Glutamatergic neuron (in vitro differentiated cells): ENCODE results near the gene HDAC11. TPM values are rescaled to one million over a fixed set of nuclear protein-coding genes. Genes with fewer than 3 reads are reported as not detected.

Source experiments
- DNase-seq: peaks from one replicate; pipeline ENCODE4 v3.0.0; 2022
- H3K27ac Mint-ChIP-seq: one replicate; pipeline ENCODE4 v1.8.0; 2020; ENCODE audit warnings: mild to moderate bottlenecking, mixed read lengths, inconsistent platforms; ENCODE audit not compliant: unreplicated experiment
- H3K27me3 Mint-ChIP-seq: one replicate; pipeline ENCODE4 v1.8.0; 2020; ENCODE audit warnings: mild to moderate bottlenecking, moderate library complexity, mixed read lengths, inconsistent platforms; ENCODE audit not compliant: unreplicated experiment
- H3K36me3 Mint-ChIP-seq: one replicate; pipeline ENCODE4 v1.8.0; 2020; ENCODE audit warnings: mild to moderate bottlenecking, mixed read lengths, inconsistent platforms; ENCODE audit not compliant: unreplicated experiment
- H3K4me1 Mint-ChIP-seq: one replicate; pipeline ENCODE4 v1.8.0; 2020; ENCODE audit warnings: mild to moderate bottlenecking, low read depth, mixed read lengths, inconsistent platforms; ENCODE audit not compliant: unreplicated experiment
- H3K4me3 Mint-ChIP-seq: one replicate; pipeline ENCODE4 v1.8.0; 2020; ENCODE audit warnings: mild to moderate bottlenecking, mixed read lengths, inconsistent platforms; ENCODE audit not compliant: unreplicated experiment
- H3K9me3 Mint-ChIP-seq: one replicate; pipeline ENCODE4 v1.8.0; 2020; ENCODE audit warnings: mild to moderate bottlenecking, moderate library complexity, mixed read lengths, inconsistent platforms; ENCODE audit not compliant: unreplicated experiment
- total RNA-seq: library from RNA; stranded (reverse); fragmentation: NEBNext Ultra II Directional; extraction: Animal tissue kit (Norgen Biotek cat#: 25700); gene quantifications from one replicate; pipeline ENCODE4 v1.2.1, GENCODE V29; 2021; ENCODE audit not compliant: unreplicated experiment
- TF ChIP-seq, protein P1 (sequence below): fragments of 200-600 bp; sonication (generic); IDR thresholded peaks from one replicate; pipeline ENCODE4 v1.5.0; 2021; ENCODE audit not compliant: partially characterized antibody, unreplicated experiment

HDAC11 gene
- total RNA-seq, 1 donor from 2014 or later = 19.8 TPM

DNA sequence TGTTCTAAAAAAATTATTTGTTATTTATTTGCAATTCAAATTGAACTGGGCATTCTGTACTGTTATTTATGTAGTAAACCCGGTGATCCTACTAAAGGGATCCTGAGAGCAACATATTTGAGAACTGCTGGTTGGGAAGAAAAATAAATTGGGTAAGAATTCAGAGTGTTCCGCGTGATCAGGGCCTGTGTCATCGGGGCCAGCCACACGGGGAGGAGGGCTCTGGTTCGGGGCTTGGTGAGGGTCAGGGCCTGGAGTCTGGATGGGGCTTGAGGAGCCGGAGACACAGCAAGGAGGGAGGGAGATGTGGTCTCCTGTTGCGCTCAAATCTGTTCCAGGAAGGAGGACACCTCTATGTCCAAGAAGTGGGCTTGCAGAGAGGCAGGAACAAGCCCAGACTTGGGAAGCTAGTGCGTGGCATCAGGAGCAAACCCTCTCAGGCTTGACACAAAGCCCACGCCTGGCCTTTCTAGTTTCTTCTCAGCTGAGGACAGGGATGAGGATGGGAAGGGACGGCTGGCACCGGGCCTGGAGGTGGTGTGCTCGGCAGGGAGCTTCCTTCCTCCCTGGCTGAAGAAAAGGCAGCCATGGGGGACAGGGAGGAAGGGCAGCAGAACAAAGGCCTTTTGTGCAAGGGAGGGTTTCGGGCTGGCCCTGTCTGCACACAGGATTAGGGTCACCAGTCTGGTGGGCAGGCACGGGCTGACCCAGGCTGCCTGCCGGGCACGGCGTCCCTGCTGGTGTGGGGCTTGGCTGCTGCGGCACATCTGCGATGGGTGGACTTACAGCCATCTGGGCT is 45.9 kb downstream of the HDAC11 start:
- no peak for DNase-seq
- TF ChIP-seq, protein P1, sequence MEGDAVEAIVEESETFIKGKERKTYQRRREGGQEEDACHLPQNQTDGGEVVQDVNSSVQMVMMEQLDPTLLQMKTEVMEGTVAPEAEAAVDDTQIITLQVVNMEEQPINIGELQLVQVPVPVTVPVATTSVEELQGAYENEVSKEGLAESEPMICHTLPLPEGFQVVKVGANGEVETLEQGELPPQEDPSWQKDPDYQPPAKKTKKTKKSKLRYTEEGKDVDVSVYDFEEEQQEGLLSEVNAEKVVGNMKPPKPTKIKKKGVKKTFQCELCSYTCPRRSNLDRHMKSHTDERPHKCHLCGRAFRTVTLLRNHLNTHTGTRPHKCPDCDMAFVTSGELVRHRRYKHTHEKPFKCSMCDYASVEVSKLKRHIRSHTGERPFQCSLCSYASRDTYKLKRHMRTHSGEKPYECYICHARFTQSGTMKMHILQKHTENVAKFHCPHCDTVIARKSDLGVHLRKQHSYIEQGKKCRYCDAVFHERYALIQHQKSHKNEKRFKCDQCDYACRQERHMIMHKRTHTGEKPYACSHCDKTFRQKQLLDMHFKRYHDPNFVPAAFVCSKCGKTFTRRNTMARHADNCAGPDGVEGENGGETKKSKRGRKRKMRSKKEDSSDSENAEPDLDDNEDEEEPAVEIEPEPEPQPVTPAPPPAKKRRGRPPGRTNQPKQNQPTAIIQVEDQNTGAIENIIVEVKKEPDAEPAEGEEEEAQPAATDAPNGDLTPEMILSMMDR = no peak
- H3K4me1 Mint-ChIP-seq = no peaks in the 10 kb centered on the region
- H3K36me3 Mint-ChIP-seq = peaks cover 15% of the 10 kb centered on the region
- peaks cover 2% of the 10 kb centered on the region for H3K9me3 Mint-ChIP-seq
- peaks cover 14% of the 10 kb centered on the region for H3K27me3 Mint-ChIP-seq
- H3K27ac Mint-ChIP-seq = peak overlapping the region; percentile 1
- H3K4me3 Mint-ChIP-seq = no peak overlapping the region

DNA sequence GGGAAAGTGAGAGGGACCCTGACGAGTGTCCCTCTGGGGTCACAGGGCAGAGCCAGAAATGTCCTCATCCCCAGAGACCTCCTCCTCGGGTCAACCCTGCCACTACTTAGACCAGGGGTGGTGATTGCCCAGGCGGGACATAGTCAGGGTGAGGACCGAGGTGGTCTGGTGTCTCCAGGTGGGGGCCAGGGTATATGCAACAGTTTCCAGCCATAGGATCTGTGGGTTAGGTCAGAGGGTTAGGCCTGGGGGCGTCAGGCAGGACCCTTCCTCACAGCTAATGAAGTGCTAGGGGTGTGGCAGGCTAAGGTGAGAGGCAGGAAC is 46.5 kb downstream of the HDAC11 start:
- Mint-ChIP-seq H3K9me3 (peaks cover 2% of the 10 kb centered on the region), H3K4me1 (no peaks in the 10 kb centered on the region), H3K27ac (no peak overlapping the region), H3K4me3 (no peak overlapping the region), H3K36me3 (peaks cover 10% of the 10 kb centered on the region), H3K27me3 (peaks cover 14% of the 10 kb centered on the region)
- DNase-seq = no peak
- TF ChIP-seq, protein P1 = no peak

DNA sequence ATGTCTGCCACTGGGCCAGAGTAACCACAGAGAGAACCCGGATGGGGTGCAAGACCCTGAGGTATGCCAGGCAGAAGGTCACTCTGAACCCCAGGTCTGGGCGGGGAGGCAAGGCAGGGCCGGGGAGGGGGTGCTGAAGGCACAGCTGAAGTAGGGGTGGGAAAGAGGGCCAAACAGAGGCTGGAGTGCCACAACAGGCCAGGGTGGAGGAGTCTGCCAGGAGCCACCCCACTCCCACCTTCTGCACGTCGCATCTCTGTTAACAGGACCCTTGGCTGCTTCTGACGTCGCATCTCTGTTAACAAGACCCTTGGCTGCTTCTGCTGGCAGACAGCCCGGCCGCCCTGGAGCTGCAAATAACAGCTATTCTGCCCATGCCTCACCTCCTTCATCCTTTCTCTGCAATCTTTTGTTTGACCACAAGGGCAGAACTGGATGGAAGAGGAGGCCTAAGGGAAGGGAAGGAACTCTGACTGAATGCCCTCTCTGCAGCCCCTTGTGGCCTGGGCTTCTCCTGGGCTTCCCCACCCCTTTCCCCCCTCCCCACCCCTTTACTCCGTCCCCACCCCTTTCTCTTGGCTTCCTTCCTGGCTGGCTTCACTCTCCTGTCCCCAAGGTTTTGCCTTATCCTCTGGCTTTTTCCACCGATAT is 48.2 kb downstream of the HDAC11 start:
- Mint-ChIP-seq H3K4me1 (no peaks in the 10 kb centered on the region), H3K9me3 (peaks cover 2% of the 10 kb centered on the region), H3K36me3 (no peaks in the 10 kb centered on the region), H3K4me3 (no peak overlapping the region), H3K27ac (no peak overlapping the region), H3K27me3 (peaks cover 11% of the 10 kb centered on the region)
- TF ChIP-seq, protein P1 = peak; percentile 57
- no peak for DNase-seq

DNA sequence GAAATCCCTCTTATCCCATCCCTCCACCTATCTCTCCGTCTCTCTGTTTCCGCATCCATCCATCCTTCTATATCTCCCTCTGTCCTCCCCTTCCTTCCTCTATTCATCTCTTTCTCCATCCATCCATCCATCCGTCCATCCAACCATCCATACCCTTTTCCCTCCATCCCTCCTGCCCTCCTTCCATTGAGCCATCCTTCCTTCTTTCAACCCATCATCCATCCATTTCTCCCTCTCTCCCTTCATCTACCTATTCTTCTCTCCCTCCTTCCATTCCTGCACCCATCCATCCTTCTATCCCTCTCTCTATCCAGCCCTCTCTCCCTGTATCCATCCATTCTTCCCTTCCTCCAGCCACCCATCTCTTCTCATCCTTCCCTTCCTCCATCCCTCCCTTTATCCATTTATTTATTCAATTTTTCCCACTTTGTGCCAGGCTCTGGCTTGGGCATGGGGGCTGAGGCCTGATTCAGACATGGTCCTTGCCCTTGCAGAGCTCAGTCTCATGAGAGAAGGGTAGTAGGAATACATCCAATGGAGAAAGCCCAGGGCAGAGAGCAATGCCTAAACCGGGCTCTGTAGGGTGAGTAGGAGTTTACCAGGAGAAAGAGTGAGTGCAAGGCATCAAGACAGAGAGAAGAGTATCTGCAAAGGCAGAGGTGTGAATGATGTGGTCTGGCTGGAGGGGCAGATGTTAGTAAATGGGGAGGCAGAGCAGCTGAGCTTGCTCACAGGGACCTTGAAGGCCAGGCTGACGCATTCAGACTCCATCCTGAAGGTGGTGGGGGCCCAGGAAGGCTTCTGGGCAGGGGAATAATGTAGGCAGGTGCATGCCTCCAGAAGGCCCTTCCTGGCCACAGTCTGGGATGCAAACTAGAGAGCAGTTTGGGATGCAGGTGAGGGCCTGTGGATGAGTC is 49.3 kb downstream of the HDAC11 start:
- no peak overlapping the region for H3K4me3 Mint-ChIP-seq
- no peak overlapping the region for H3K27ac Mint-ChIP-seq
- H3K4me1 Mint-ChIP-seq = no peaks in the 10 kb centered on the region
- H3K36me3 Mint-ChIP-seq = no peaks in the 10 kb centered on the region
- peaks cover 2% of the 10 kb centered on the region for H3K9me3 Mint-ChIP-seq
- TF ChIP-seq, protein P1 = no peak
- peaks cover 11% of the 10 kb centered on the region for H3K27me3 Mint-ChIP-seq
- no peak for DNase-seq
